ENCODE data around the gene TXNIP. TPM values are rescaled to one million over a fixed set of nuclear protein-coding genes. Genes with fewer than 3 reads are reported as not detected.

TXNIP gene
- total and polyA plus RNA-seq, 2 experiments from 2014 or later = 75.3 to 160 TPM

DNA sequence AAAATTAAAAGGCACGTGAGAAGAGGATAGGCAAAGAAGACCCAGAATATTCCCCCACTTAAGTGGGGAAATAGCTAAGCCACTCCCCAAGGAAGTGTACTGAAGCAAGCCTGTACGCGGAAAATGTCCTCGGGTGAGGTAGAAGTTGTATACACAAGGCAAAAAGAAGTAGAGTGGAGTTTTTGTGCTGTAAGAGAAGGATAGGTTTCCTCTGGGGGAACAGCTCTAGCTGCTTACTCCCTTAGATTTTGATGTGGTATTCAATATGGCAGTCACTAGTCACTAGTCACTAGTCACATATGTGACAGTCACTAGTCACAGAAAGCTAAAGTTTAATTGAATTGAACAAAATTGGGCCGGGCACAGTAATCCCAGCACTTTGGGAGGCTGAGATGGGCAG is 7.6 kb downstream of the TXNIP start:
- H3K9me3 ChIP-seq (ENCODE audit: low read depth) = no peaks in the 10 kb centered on the region
- H3K36me3 ChIP-seq (replicated peaks; ENCODE audit: insufficient read depth, low read depth) = peaks cover 6% of the 10 kb centered on the region
- H3K4me1 ChIP-seq (ENCODE audit: insufficient read depth) = peaks cover 14% of the 10 kb centered on the region
- H4K20me1 ChIP-seq (ENCODE audit: insufficient read depth, poor library complexity, severe bottlenecking) = peaks cover 13% of the 10 kb centered on the region
- 78% methylated on average over 5 of the region's 5 CpGs for WGBS (ENCODE audit: low lambda C conversion rate, missing lambda C conversion rate)
- no peak overlapping the region for H2AFZ ChIP-seq
- no peak overlapping the region for H3K4me2 ChIP-seq
- DNase-seq (ENCODE audit: low spot score) = no peak
- H3K27ac ChIP-seq = no peak overlapping the region
- no peak overlapping the region for H3K4me3 ChIP-seq
- H3K79me2 ChIP-seq = peaks cover 12% of the 10 kb centered on the region
- H3K27me3 ChIP-seq = no peaks in the 10 kb centered on the region
- H3K9me2 ChIP-seq (replicated peaks; ENCODE audit: insufficient read depth) = no peaks in the 10 kb centered on the region
- TF ChIP-seq EZH2phosphoT487 (IDR thresholded peaks at IDR 0.05; ENCODE audit: low read depth, severe bottlenecking, unreplicated experiment) (no peak), EZH2 (IDR thresholded peaks at IDR 0.05; ENCODE audit: borderline replicate concordance) (no peak)
- TF ChIP-seq, protein P1, sequence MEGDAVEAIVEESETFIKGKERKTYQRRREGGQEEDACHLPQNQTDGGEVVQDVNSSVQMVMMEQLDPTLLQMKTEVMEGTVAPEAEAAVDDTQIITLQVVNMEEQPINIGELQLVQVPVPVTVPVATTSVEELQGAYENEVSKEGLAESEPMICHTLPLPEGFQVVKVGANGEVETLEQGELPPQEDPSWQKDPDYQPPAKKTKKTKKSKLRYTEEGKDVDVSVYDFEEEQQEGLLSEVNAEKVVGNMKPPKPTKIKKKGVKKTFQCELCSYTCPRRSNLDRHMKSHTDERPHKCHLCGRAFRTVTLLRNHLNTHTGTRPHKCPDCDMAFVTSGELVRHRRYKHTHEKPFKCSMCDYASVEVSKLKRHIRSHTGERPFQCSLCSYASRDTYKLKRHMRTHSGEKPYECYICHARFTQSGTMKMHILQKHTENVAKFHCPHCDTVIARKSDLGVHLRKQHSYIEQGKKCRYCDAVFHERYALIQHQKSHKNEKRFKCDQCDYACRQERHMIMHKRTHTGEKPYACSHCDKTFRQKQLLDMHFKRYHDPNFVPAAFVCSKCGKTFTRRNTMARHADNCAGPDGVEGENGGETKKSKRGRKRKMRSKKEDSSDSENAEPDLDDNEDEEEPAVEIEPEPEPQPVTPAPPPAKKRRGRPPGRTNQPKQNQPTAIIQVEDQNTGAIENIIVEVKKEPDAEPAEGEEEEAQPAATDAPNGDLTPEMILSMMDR (IDR thresholded peaks at IDR 0.05; ENCODE audit: poor library complexity) = no peak

DNA sequence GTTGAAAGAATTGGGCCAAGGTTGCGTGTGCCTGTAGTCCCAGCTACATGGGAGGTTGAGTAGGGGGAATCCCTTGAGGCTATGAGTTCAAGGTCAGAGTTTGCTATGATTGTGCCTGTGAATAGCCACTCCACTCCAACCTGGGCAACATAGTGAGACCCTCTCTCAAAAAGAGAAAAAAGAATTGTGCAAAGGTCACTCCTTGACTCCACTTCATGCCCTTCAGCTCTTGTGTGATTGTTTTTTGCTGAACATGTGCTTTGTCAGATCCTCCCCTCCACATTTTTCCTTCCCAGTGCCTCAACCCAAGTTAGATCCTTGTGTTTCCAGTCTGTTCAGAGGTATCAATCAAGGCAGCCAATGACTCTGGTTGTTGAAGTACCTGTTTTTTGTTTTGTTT is 8.5 kb downstream of the TXNIP start:
- H3K27ac ChIP-seq = no peak overlapping the region
- H3K79me2 ChIP-seq = peaks cover 3% of the 10 kb centered on the region
- H3K9me3 ChIP-seq (ENCODE audit: low read depth) = no peaks in the 10 kb centered on the region
- no peaks in the 10 kb centered on the region for H3K27me3 ChIP-seq
- peaks cover 5% of the 10 kb centered on the region for H4K20me1 ChIP-seq (ENCODE audit: insufficient read depth, poor library complexity, severe bottlenecking)
- H3K9me2 ChIP-seq (replicated peaks; ENCODE audit: insufficient read depth) = no peaks in the 10 kb centered on the region
- H2AFZ ChIP-seq = no peak overlapping the region
- H3K4me2 ChIP-seq = no peak overlapping the region
- peaks cover 2% of the 10 kb centered on the region for H3K36me3 ChIP-seq (replicated peaks; ENCODE audit: insufficient read depth, low read depth)
- 100% methylated on average over 1 of the region's 1 CpG for WGBS (ENCODE audit: low lambda C conversion rate, missing lambda C conversion rate)
- H3K4me1 ChIP-seq (ENCODE audit: insufficient read depth) = peaks cover 7% of the 10 kb centered on the region
- DNase-seq (ENCODE audit: low spot score) = no peak
- H3K4me3 ChIP-seq = no peak overlapping the region
- TF ChIP-seq, protein P1 (IDR thresholded peaks at IDR 0.05; ENCODE audit: poor library complexity) = no peak
- TF ChIP-seq EZH2 (IDR thresholded peaks at IDR 0.05; ENCODE audit: borderline replicate concordance) (no peak), EZH2phosphoT487 (IDR thresholded peaks at IDR 0.05; ENCODE audit: low read depth, severe bottlenecking, unreplicated experiment) (no peak)

- H4K20me1 ChIP-seq (ENCODE audit: insufficient read depth, poor library complexity, severe bottlenecking) = no peaks in the 10 kb centered on the region
- no peak overlapping the region for H3K4me2 ChIP-seq
- H2AFZ ChIP-seq = no peak overlapping the region
- no peaks in the 10 kb centered on the region for H3K27me3 ChIP-seq
- no peak overlapping the region for H3K4me3 ChIP-seq
- H3K36me3 ChIP-seq (replicated peaks; ENCODE audit: insufficient read depth, low read depth) = no peaks in the 10 kb centered on the region
- H3K4me1 ChIP-seq (ENCODE audit: insufficient read depth) = no peaks in the 10 kb centered on the region
- TF ChIP-seq EZH2phosphoT487 (IDR thresholded peaks at IDR 0.05; ENCODE audit: low read depth, severe bottlenecking, unreplicated experiment) = no peak
- TF ChIP-seq, protein P1 (IDR thresholded peaks at IDR 0.05; ENCODE audit: poor library complexity) = no peak
- no peak for TF ChIP-seq EZH2 (IDR thresholded peaks at IDR 0.05; ENCODE audit: borderline replicate concordance)
- 94% methylated on average over 6 of the region's 6 CpGs for WGBS (ENCODE audit: low lambda C conversion rate, missing lambda C conversion rate)
- no peaks in the 10 kb centered on the region for H3K79me2 ChIP-seq
- H3K9me2 ChIP-seq (replicated peaks; ENCODE audit: insufficient read depth) = no peaks in the 10 kb centered on the region
- peak overlapping the region; percentile 8 for H3K27ac ChIP-seq
- DNase-seq (ENCODE audit: low spot score) = no peak
- no peaks in the 10 kb centered on the region for H3K9me3 ChIP-seq (ENCODE audit: low read depth)
Measured at GRCh38 chr1:145986551-145986950, 9.8 kb downstream of the TXNIP start.

Data from hepatocyte (in vitro differentiated cells).